Ureter (tissue), 1 donor: Measurements from ENCODE around the gene TMCO6. TPM values are rescaled to one million over a fixed set of nuclear protein-coding genes. Genes with fewer than 3 reads are reported as not detected.

Experiments
- DNase-seq: peaks from one replicate; pipeline ENCODE4 v3.0.0-alpha.2; 2020; ENCODE audit warnings: low spot score
- total RNA-seq: library from RNA; stranded (reverse); gene quantifications from one replicate; pipeline ENCODE4 v1.2.4, GENCODE V29; 2023
- donor health status: DM: yes; HTN: yes; CAD: no.

The TMCO6 gene
- total RNA-seq, 1 donor from 2014 or later: 24.1 TPM

DNA sequence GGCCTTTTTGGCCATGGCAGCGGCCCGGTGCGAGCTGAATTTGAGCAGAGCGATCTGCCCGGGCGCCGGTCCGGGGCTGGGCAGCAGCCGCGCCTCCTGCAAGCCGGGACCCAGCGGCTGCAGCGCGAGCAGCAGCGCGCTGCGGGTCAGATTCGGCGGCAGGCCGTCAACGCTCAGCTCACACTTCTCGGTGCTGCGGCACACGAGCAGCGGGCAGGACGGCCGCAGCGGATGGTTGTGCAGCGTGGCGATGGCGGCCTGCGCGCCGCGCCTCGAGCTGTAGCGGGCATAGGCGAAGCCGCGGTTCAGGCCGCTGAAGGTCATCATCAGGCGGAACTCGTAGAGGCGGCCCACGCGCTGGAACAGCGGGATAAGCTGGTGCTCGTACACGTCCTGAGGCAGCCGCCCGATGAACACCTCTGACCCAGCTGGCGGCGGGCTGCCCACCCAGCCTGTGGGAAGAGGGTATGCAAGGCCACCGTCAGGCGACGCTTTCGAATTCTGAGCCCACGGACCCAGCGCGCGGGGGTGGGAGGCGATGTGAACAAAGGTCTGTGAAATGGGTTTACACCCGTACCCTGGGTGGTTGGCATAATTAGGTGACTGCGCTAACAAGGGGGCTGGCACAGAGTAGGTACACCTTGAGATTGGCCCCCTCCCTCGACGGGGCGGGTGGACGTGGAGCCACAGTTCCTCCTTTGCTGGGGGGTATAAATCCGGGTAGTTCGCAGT is 33.4 kb downstream of the TMCO6 start:
- DNase-seq: no peak

DNA sequence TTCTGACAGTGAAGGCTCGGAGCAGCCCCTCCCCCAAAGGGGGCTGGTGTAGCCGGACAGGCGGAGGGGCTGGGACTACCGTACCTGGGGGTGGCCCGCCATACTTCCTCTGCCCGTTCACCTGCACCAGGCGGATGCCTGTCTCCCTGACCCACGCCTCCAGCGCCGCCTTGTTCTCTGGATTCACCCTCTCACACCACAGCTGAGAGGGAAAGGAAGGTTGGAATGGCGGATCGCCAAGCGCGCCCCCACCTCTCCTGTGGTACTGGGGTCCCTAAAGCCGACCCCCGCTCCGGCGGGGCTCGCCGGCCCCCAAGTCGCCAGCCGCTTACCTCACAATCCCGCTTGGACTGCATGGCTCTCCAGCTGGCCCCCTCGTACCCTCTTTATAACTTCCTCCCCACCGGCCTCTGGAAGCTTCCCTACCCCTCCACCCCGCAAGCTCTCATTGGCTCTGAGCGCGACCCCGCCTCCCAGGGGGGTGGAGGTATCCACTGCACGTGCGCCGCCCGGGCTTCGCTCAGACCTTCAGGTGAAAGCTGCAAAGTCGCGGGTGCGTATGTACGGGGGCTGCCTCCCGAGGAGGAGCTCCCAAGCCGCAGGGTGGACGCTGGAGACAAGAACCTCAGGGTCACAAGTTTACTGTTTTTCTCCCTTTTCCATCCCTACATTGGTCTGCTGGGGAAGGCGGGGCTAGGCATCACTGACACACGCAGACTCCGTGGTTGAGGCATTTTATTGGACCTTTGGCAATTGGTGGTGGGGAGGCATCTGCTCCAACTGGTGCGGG is 34.1 kb downstream of the TMCO6 start, which contains the start of gene DND1:
TSS of gene DND1 (minus strand) at position 390 of the 790 bp plus-strand sequence. CDS start at position 356, 34 bp downstream.
- DNase-seq: no peak

DNA sequence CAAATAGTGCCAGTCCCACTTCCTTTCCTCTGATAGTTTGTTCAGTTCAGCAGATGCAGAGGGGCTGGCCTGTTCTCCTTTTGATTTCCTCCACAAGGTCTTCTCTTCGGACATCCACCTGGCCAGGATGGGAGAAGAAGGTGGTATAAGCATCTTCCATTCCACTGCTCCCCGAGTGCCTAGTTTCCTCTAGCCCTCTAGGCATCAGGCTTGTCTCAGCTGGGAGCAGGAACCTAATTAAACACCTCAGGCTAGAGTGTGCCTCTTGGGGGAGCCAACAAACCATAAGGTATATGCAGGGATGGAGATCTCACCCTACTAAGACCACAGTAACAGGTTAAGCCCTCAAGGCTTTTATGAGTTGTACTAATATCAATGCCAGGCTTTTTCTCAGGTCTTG is 35.0 kb downstream of the TMCO6 start:
- DNase-seq: no peak

DNA sequence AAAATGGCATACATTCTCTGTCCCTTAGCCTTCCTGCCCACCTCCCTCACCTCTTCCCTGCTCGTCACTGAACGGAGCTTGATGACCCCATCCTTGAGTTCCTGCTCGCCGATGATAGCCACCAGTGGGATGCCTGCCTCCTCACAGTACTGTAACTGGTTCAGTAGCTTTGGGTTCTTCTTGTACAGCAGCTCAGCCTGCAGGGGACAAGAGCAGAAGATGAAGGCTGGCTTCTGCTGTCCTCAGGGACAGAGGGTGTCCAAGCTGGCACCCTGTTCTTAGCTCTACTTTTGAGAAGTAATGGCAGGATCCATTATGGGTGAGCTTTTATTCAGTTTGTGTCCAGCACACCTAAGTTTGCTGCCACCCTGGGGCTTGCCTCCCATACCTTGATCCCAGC is 35.4 kb downstream of the TMCO6 start:
- no peak for DNase-seq

DNA sequence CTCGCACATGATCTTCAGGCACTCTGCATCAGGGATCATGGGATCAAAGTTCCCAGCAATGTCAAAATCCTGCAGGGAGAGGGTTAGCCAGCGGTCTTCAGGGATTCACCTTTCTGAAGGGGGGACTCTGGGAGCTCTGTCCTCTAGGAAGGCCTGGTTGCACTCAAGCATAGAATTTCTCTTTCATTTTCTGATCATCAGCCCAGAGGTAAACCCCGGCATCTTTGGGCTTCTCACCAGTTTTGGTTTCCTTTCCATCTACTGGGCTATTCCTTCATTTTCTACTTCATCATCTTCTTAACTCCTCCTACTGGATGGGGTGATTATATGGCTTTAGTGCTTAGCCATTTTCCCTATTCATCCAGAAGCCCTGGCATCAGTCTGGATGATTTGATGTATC is 38.7 kb downstream of the TMCO6 start:
- no peak for DNase-seq

DNA sequence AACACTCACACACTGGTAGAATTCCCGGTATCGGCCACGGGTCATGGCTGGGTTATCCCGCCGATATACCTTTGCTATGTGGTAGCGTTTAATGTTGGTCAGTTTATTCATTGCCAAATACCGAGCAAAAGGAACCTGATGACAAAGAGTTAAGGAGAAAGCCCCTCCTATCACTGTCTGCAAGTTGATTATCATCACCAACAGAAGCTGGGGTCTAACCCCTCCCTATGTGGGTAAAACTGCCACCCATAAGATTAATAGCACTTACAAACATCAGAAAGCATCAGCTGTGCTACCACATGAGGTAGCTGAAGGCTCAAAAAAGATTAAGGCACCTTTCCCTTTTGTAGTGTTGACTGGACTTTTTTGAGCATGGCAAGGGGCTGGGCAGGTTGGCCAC is 39.7 kb downstream of the TMCO6 start:
- no peak for DNase-seq

DNA sequence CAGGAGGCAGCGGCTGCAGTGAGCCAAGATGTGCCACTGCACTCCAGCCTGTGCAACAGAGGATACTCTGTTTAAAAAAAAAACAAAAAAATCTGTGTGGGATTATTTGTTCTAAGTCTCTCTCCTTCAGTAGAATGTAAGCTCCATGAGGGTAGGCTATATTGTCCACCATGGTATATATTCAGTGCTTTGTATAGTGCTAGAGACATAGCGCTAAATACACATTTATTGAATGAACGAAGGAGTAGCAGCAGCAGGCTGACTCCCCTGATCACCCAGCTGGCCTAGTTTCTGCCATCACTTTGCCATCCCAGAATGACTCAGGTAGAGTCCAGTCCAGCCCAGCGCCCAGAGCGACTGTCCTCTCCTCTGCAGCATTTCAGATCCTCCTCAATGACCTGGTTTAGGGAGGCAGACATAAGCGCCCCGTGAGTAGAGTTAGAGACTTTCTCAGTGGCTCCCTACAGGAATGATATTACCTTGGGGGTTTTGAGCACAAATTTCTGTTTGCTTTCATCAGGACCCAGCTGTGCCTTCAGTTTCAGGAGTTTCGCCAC is 51.2 kb downstream of the TMCO6 start:
- DNase-seq: peak; percentile 30

DNA sequence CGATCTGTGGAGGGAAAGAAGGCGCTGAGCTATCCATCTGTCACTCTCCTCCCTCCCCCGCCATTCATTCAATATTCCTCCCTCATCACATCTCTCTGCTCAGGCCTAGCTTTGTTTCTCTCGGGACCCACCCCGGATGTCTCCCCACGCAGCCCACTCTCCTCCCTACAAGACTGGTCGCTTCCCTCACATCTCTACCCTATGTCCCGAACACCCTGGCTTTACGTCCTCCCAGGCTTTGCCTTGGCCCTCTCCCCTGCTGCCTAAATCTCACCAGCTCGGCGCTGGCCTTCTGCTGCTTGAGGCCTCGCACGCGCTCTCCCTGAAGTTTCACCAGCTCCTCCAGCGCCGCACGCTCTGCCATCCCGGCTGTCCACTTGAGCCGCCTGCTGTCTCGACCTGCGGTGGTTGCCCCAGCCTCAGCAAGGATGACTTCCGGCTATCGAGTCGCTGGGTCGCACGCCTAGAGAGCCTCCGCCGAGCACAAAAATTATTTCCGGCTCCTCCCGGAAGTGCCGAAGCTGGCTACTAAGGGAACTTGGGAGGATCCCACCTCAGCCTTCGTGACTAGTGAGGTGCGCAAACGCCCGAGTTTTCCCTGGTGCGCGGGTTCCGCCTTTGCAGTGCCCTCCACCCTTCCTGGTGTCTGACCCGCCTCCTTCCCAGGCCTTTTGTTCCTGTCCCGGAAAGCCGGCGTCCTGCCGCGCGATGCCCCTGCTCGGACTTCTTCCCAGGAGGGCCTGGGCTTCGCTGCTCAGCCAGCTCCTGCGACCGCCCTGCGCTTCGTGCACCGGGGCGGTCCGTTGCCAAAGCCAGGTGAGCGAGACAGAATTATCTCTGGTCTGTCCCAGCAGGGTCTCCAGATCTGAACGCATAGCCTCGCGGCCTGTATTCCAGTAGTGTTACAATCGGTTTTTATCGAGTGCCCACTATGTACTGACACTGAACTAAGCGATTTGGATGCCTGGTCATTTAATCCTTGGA is 52.0 kb downstream of the TMCO6 start, which contains the start of the genes HARS1 and HARS2:
TSS of gene HARS1 (minus strand) at position 430 of the 984 bp plus-strand sequence. CDS start at position 364, 66 bp downstream.
TSS of gene HARS2 (plus strand) at position 515 of the 984 bp plus-strand sequence. CDS start at position 709, 194 bp downstream.
- peak; percentile 92 for DNase-seq

DNA sequence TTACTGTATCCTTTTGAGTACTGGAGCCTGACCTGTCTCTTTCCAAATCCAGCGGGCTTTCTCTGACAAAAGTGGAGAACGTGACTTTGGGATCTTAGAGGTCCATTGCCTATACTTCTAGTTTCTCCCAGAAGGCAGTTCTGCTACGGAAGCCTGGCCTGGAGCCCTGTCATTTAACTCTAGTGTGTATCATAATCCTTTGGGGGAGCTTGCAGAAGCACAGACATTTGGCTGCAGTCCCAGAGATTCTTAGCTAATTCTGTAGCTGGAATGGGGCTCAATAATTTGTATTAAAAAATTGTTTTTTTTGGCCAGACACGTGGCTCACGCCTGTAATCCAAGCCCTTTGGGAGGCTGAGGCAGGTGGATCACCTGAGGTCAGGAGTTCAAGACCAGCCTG is 55.0 kb downstream of the TMCO6 start:
- DNase-seq: no peak

Other genes with a start within 250 kb of the TMCO6 start
- gene ANKHD1, start 237.6 kb upstream of the TMCO6 start, total RNA-seq: 201 TPM
- gene EIF4EBP3, start 91.8 kb upstream of the TMCO6 start, total RNA-seq: 25.9 TPM
- 37.8 TPM for gene SRA1, start 82.0 kb upstream of the TMCO6 start, total RNA-seq
- gene APBB3, start 74.9 kb upstream of the TMCO6 start, total RNA-seq: 31.9 TPM
- gene SLC35A4, start 74.6 kb upstream of the TMCO6 start, total RNA-seq: 71.8 TPM
- gene CD14, start 6.3 kb upstream of the TMCO6 start, total RNA-seq: 17.3 TPM
- gene NDUFA2, start 8.2 kb downstream of the TMCO6 start, total RNA-seq: 48.1 TPM
- 78.8 TPM for gene IK, start 8.4 kb downstream of the TMCO6 start, total RNA-seq
- 26.3 TPM for gene WDR55, start 25.5 kb downstream of the TMCO6 start, total RNA-seq
- 2.7 TPM for gene DND1, start 34.1 kb downstream of the TMCO6 start, total RNA-seq
- 57.0 TPM for gene HARS1, start 51.9 kb downstream of the TMCO6 start, total RNA-seq
- 34.0 TPM for gene HARS2, start 52.0 kb downstream of the TMCO6 start, total RNA-seq
- 58.5 TPM for gene ZMAT2, start 61.0 kb downstream of the TMCO6 start, total RNA-seq
- gene PCDHA1, start 146.7 kb downstream of the TMCO6 start, total RNA-seq: not detected
- gene PCDHA2, start 155.4 kb downstream of the TMCO6 start, total RNA-seq: not detected
- gene PCDHA3, start 161.6 kb downstream of the TMCO6 start, total RNA-seq: 0.31 TPM
- gene PCDHA4, start 167.6 kb downstream of the TMCO6 start, total RNA-seq: 1.5 TPM
- gene PCDHA5, start 182.2 kb downstream of the TMCO6 start, total RNA-seq: 0.49 TPM
- 0.96 TPM for gene PCDHA6, start 188.5 kb downstream of the TMCO6 start, total RNA-seq
- 1.1 TPM for gene PCDHA7, start 194.8 kb downstream of the TMCO6 start, total RNA-seq
- gene PCDHA8, start 201.7 kb downstream of the TMCO6 start, total RNA-seq: not detected
- 0.34 TPM for gene PCDHA9, start 208.9 kb downstream of the TMCO6 start, total RNA-seq
- gene PCDHA10, start 216.4 kb downstream of the TMCO6 start, total RNA-seq: 1.5 TPM
- gene PCDHA11, start 229.5 kb downstream of the TMCO6 start, total RNA-seq: 0.57 TPM
- gene PCDHA12, start 235.9 kb downstream of the TMCO6 start, total RNA-seq: 0.89 TPM
- gene PCDHA13, start 242.7 kb downstream of the TMCO6 start, total RNA-seq: 0.42 TPM